Pancreas (tissue), 10 donors: ENCODE measurements around the gene SMIM14. TPM values are rescaled to one million over a fixed set of nuclear protein-coding genes. Genes with fewer than 3 reads are reported as not detected.
"Not testable (repeated sequence)": the region's sequence is repeated elsewhere in the genome, so short reads cannot be mapped to it uniquely, and the experiment has no call there.

Experiments
- ATAC-seq, 4 donors: fragments of 200-7000 bp; cut with Tn5 transposase; one replicate each; pipeline versions ENCODE4 v1.8.0 to v1.9.1; 2020; ENCODE audit warnings: mild to moderate bottlenecking in 4 of 4, moderate library complexity in 4 of 4
- DNase-seq, 6 donors: peaks; one replicate each; pipeline ENCODE4 v3.0.0-alpha.2; 2020
- FAIRE-seq: peaks from 2 replicates; lab custom pipeline; 2012; peaks lifted over from hg19 to GRCh38; lab: Jason Lieb, UNC
- H3K27ac ChIP-seq, 4 donors: fragments of 200-600 bp; sonication (generic); 1 replicate in 3 of 4; 2 replicates in 1 of 4; pipeline versions ENCODE4 v1.5.0 to v1.8.0; 2020
- H3K27me3 ChIP-seq, 4 donors: fragments of 200-600 bp; one replicate each; pipeline ENCODE4 v1.8.0; 2021
- H3K36me3 ChIP-seq, 3 donors: fragments of 200-600 bp; sonication (generic) in 1 of 3; one replicate each; pipeline versions ENCODE4 v1.5.0 to v1.8.0; 2020 to 2021
- H3K4me1 ChIP-seq, 3 donors: fragments of 200-600 bp; one replicate each; pipeline ENCODE4 v1.8.0; 2021
- H3K4me3 ChIP-seq, 4 donors: fragments of 200-600 bp; sonication (generic) in 2 of 4; one replicate each; pipeline versions ENCODE4 v1.5.0 to v1.8.0; 2020 to 2021
- H3K9me3 ChIP-seq, 4 donors: fragments of 200-600 bp; one replicate each; pipeline ENCODE4 v1.8.0; 2021
- WGBS, 2 donors: extraction: QIAGEN DNeasy Blood & Tissue Kit; methylation state at CpG; one replicate each; pipeline ENCODE4 v1.1.7; 2013; 5-methylcytosine and 5-hydroxymethylcytosine counted together
- intact Hi-C, 3 donors: fragments of 100-400 bp; cut with DNase I; formaldehyde crosslinking; loops; one replicate each; pipeline versions ENCODE4 v1.11.1 to v1.14.2; 2022
- polyA plus RNA-seq, 2 donors: library from polyadenylated mRNA; stranded (reverse); fragments of 200-250 nt; gene quantifications; one replicate each; pipeline ENCODE4 v1.2.3, GENCODE V29; 2013
- total RNA-seq, 6 donors: library from RNA; stranded (reverse); fragmentation: NEBNext Ultra II Directional in 4 of 6; extraction: Animal tissue kit (Norgen Biotek cat#: 25700) in 4 of 6; gene quantifications; one replicate each; pipeline versions ENCODE4 v1.2.1 to v1.2.4, GENCODE V29; 2021 to 2023
- TF ChIP-seq, protein P1 (sequence below), 4 donors: fragments of 200-600 bp; sonication (generic) in 3 of 4; IDR thresholded peaks; one replicate each; pipeline versions ENCODE4 v1.5.0 to v1.8.0; 2021; ENCODE audit warnings: antibody characterized with exemption in 4 of 4
- donor health status: healthy with polysubstance abuse.
- donor health status: DM: no; HTN: no; CAD: no; lungs with moderate emphysema.
- donor health status: DM: no; HTN: no; CAD: no.
- donor health status: control.
- donor health status: control.
- donor health status: Bipolar disorder and iron deficiency.
- donor health status: DM: yes; HTN: yes; CAD: no.
- donor health status: DM: no; HTN: no; CAD: no.
- donor health status: DM: no; HTN: no; CAD: no.
- donor health status: DM: yes; HTN: yes; CAD: no.

The SMIM14 gene
- total and polyA plus RNA-seq, 8 donors: 14.3 to 53.6 (median 44.5) TPM

DNA sequence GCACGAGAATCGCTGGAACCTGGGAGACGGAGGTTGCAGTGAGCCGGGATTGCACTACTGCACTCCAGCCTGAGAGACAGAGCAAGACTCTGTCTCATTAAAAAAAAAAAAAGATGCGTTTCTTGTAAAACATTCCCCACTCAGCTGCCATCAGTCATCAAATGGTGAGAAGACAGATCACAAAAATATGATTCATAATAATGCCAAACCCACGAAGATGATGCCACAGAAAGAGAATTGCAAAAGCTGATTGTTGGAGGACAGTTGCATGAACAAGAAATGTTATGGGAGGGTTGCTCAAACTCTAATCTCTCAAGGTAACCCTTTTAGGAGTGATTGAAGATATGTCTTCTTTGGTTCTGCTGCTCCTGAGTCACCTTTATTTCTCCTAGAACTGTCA, 21.4 kb upstream of the SMIM14 start:
- Histone ChIP-seq H3K36me3 (no peaks in the 10 kb centered on the region), H3K9me3 (no peaks in the 10 kb centered on the region), H3K27me3 (no peaks in the 10 kb centered on the region), H3K27ac (no peak overlapping the region), H3K4me1 (peaks cover 0 to 6% (median 4%) of the 10 kb centered on the region in 3 donors), H3K4me3 (no peak overlapping the region)
- no peak for DNase-seq
- no peak for ATAC-seq
- TF ChIP-seq, protein P1, sequence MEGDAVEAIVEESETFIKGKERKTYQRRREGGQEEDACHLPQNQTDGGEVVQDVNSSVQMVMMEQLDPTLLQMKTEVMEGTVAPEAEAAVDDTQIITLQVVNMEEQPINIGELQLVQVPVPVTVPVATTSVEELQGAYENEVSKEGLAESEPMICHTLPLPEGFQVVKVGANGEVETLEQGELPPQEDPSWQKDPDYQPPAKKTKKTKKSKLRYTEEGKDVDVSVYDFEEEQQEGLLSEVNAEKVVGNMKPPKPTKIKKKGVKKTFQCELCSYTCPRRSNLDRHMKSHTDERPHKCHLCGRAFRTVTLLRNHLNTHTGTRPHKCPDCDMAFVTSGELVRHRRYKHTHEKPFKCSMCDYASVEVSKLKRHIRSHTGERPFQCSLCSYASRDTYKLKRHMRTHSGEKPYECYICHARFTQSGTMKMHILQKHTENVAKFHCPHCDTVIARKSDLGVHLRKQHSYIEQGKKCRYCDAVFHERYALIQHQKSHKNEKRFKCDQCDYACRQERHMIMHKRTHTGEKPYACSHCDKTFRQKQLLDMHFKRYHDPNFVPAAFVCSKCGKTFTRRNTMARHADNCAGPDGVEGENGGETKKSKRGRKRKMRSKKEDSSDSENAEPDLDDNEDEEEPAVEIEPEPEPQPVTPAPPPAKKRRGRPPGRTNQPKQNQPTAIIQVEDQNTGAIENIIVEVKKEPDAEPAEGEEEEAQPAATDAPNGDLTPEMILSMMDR (IDR thresholded peaks at IDR 0.05): no peak
- intact Hi-C loops: no loop called here
- WGBS, 2 donors: 86 to 92% methylated on average over 6 of the region's 6 CpGs
- FAIRE-seq: no peak

GRCh38 chr4:39658756-39659155, 20.1 kb upstream of the SMIM14 start:
- WGBS, 2 donors: 75 to 82% methylated on average over 3 of the region's 3 CpGs
- Histone ChIP-seq H3K4me3 (no peak overlapping the region), H3K27ac (no peak overlapping the region), H3K36me3 (no peaks in the 10 kb centered on the region), H3K9me3 (no peaks in the 10 kb centered on the region), H3K4me1 (peaks cover 0 to 6% (median 4%) of the 10 kb centered on the region in 3 donors), H3K27me3 (no peaks in the 10 kb centered on the region)
- FAIRE-seq: no peak
- intact Hi-C loops: no loop called here
- TF ChIP-seq, protein P1 (IDR thresholded peaks at IDR 0.05): no peak
- DNase-seq: no peak
- ATAC-seq: no peak

DNA sequence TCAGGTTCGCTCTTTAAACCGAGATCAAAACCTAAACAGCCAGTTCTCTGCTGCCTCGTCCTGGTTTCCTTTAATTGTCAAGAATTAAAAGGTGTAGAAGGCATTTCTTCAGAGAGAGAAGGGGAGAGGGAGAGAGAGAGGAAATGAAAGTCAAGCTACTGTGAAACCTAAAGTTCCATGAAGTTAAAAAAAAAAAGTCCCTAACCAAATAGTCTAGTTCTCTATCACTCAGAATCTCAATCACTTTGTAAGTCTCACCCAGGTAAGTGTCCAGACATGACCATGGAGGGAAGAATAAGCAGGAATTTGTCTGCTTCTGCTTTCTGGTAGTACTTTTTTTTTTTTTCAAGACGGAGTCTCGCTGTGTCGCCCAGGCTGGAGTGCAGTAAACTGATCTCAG, 18.8 kb upstream of the SMIM14 start:
- FAIRE-seq: no peak
- intact Hi-C loops: no loop called here
- H3K27me3 ChIP-seq: no peaks in the 10 kb centered on the region
- no peak for ATAC-seq
- no peak overlapping the region for H3K27ac ChIP-seq
- H3K4me1 ChIP-seq: peaks cover 0 to 6% (median 4%) of the 10 kb centered on the region in 3 donors
- TF ChIP-seq, protein P1 (IDR thresholded peaks at IDR 0.05): no peak
- no peak for DNase-seq
- H3K9me3 ChIP-seq: no peaks in the 10 kb centered on the region
- 90 to 94% methylated on average over 6 of the region's 6 CpGs for WGBS, 2 donors
- no peaks in the 10 kb centered on the region for H3K36me3 ChIP-seq
- no peak overlapping the region for H3K4me3 ChIP-seq

- 93 to 98% methylated on average over 5 of the region's 5 CpGs for WGBS, 2 donors
- intact Hi-C loops, H3K27ac ChIP-seq, FAIRE-seq, H3K4me3 ChIP-seq, H3K9me3 ChIP-seq, ATAC-seq, H3K4me1 ChIP-seq, H3K36me3 ChIP-seq, DNase-seq, H3K27me3 ChIP-seq: not testable (repeated sequence)
Measured at GRCh38 chr4:39656638-39657037, 18.0 kb upstream of the SMIM14 start.

GRCh38 chr4:39655876-39656275, 17.2 kb upstream of the SMIM14 start:
- no peak for FAIRE-seq
- 34 to 43% methylated on average over 3 of the region's 3 CpGs for WGBS, 2 donors
- intact Hi-C loops: no loop called here

More at GRCh38 chr4:39655876-39656275, 17.2 kb upstream of the SMIM14 start:
- peak overlapping the region in 1 of 4 donors; percentile 12 for H3K27ac ChIP-seq
- H3K27me3 ChIP-seq: no peaks in the 10 kb centered on the region
- H3K4me3 ChIP-seq: no peak overlapping the region
- peaks cover 0 to 6% (median 4%) of the 10 kb centered on the region in 3 donors for H3K4me1 ChIP-seq
- H3K36me3 ChIP-seq: no peaks in the 10 kb centered on the region
- DNase-seq (peak in 1 of 6 donors; percentile 18), ATAC-seq (peak; percentile 67 to 92 (median 78))
- TF ChIP-seq, protein P1 (IDR thresholded peaks at IDR 0.05): no peak
- H3K9me3 ChIP-seq: no peaks in the 10 kb centered on the region
